Stimulated activated CD8-positive, alpha-beta memory T cell treated with anti-CD3 and anti-CD28 coated beads, Interleukin-12 subunit alpha, Interleukin-12 subunit beta, amount 100 ng/mL, for 1 hour (primary cell): ENCODE data around the gene LRFN4.

Source experiments
- DNase-seq: peaks from one replicate; pipeline ENCODE4 v3.0.0-alpha.2; 2020; ENCODE audit warnings: low read depth

Gene LRFN4

GRCh38 chr11:66845143-66845875 is 11.6 kb upstream of the LRFN4 start:
- DNase-seq = no peak

GRCh38 chr11:66845876-66846212 is 11.0 kb upstream of the LRFN4 start:
- DNase-seq = no peak

GRCh38 chr11:66846671-66847091 is 10.2 kb upstream of the LRFN4 start:
- DNase-seq = no peak

GRCh38 chr11:66847461-66848232 is 9.2 kb upstream of the LRFN4 start:
- DNase-seq = no peak

- DNase-seq = no peak
These were observed 8.0 kb upstream of the LRFN4 start for GRCh38 chr11:66848671-66849500.

GRCh38 chr11:66849501-66850234 is 7.2 kb upstream of the LRFN4 start:
- DNase-seq = no peak

GRCh38 chr11:66850235-66850587 is 6.7 kb upstream of the LRFN4 start:
- DNase-seq = no peak

- DNase-seq = no peak
These were observed 6.2 kb upstream of the LRFN4 start for GRCh38 chr11:66850588-66851238.

GRCh38 chr11:66851239-66851596 is 5.6 kb upstream of the LRFN4 start:
- DNase-seq = no peak

GRCh38 chr11:66851698-66852465 is 5.0 kb upstream of the LRFN4 start:
- DNase-seq = no peak

- no peak for DNase-seq
These were observed 4.2 kb upstream of the LRFN4 start for GRCh38 chr11:66852466-66853241.

GRCh38 chr11:66853242-66854229 is 3.3 kb upstream of the LRFN4 start:
- DNase-seq = no peak

- no peak for DNase-seq
These were observed 2.6 kb upstream of the LRFN4 start for GRCh38 chr11:66854231-66854661.

GRCh38 chr11:66854729-66855211 is 2.1 kb upstream of the LRFN4 start:
- DNase-seq = no peak

GRCh38 chr11:66855574-66856495 is 1.0 kb upstream of the LRFN4 start:
- peak; percentile 54 for DNase-seq

- no peak for DNase-seq
These were observed 516 bp downstream of the LRFN4 start for GRCh38 chr11:66857234-66857926.

- DNase-seq = no peak
These were observed 992 bp downstream of the LRFN4 start for GRCh38 chr11:66857927-66858185.
